ENCODE results near the gene ADCY7.
A peak's percentile ranks its signal among the peaks of the same experiment; 100 is the strongest.

- TF ChIP-seq POLR2A (IDR thresholded peaks at IDR 0.05; ENCODE audit: low read depth, low read length) (peak; percentile 9; the same call in 1 of the 2 replicates), TAF1 (IDR thresholded peaks at IDR 0.05; ENCODE audit: low read depth, low read length) (no peak)
These were observed 31.1 kb downstream of the ADCY7 start for GRCh38 chr16:50297301-50298074.

Measured in GM12891 (cell line).